ENCODE results near the gene ZFAND2B. TPM values are rescaled to one million over a fixed set of nuclear protein-coding genes. Genes with fewer than 3 reads are reported as not detected.

Gene ZFAND2B
- total RNA-seq, 2 donors from 2014 or later = 36.9 to 43.3 TPM

- Histone ChIP-seq H3K27me3 (no peaks in the 10 kb centered on the region), H3K27ac (peak overlapping the region; percentile 80 to 96 (median 94)), H3K9me3 (no peaks in the 10 kb centered on the region), H3K4me3 (no peak overlapping the region), H3K36me3 (replicated peaks in 1 of 2; ENCODE audit: insufficient read depth in 1 of 2, low read depth in 2 of 2) (peaks cover 0 to 2% of the 10 kb centered on the region in 2 donors), H3K4me1 (peaks cover 80% of the 10 kb centered on the region)
- 85 to 89% methylated on average over 12 to 17 of the region's 17 CpGs for WGBS, 2 donors
- TF ChIP-seq CTCF (IDR thresholded peaks at IDR 0.05) (no peak), POLR2A (IDR thresholded peaks at IDR 0.05) (no peak)
- ATAC-seq = no peak
- intact Hi-C loops (cut with DNase I) = no loop called here
- peak in 1 of 4 donors; percentile 32 for DNase-seq
These were observed 41.4 kb downstream of the ZFAND2B start for GRCh38 chr2:219247678-219248642.

- Histone ChIP-seq H3K4me1 (peaks cover 87% of the 10 kb centered on the region), H3K9me3 (no peaks in the 10 kb centered on the region)
These were observed 42.2 kb downstream of the ZFAND2B start for GRCh38 chr2:219248845-219249202.

GRCh38 chr2:219249203-219249980 lies 42.8 kb downstream of the ZFAND2B start:
- 2 to 9% methylated on average over 5 to 7 of the region's 7 CpGs for WGBS, 2 donors
- intact Hi-C loops (cut with DNase I) = no loop called here
- peak in 1 of 7 experiments; percentile 6 for TF ChIP-seq CTCF (IDR thresholded peaks at IDR 0.05)
- TF ChIP-seq POLR2A (IDR thresholded peaks at IDR 0.05) = peak; percentile 31 to 65 (median 61)
- Histone ChIP-seq H3K9me3 (no peaks in the 10 kb centered on the region), H3K27ac (peak overlapping the region; percentile 80 to 96 (median 94)), H3K4me1 (peaks cover 87% of the 10 kb centered on the region), H3K4me3 (no peak overlapping the region), H3K36me3 (replicated peaks in 1 of 2; ENCODE audit: insufficient read depth in 1 of 2, low read depth in 2 of 2) (peaks cover 0 to 2% of the 10 kb centered on the region in 2 donors), H3K27me3 (no peaks in the 10 kb centered on the region)
- ATAC-seq = peak; percentile 74
- peak; percentile 86 to 93 (median 90) for DNase-seq

More at GRCh38 chr2:219248845-219249202, 42.2 kb downstream of the ZFAND2B start:
- no peak for ATAC-seq
- Histone ChIP-seq H3K27me3 (no peaks in the 10 kb centered on the region), H3K36me3 (replicated peaks in 1 of 2; ENCODE audit: insufficient read depth in 1 of 2, low read depth in 2 of 2) (peaks cover 0 to 2% of the 10 kb centered on the region in 2 donors), H3K4me3 (no peak overlapping the region), H3K27ac (peak overlapping the region; percentile 80 to 96 (median 94))
- intact Hi-C loops (cut with DNase I) = no loop called here
- TF ChIP-seq POLR2A (IDR thresholded peaks at IDR 0.05) (no peak), CTCF (IDR thresholded peaks at IDR 0.05) (no peak)
- WGBS, 2 donors = 65 to 83% methylated on average over 2 of the region's 2 CpGs
- DNase-seq = no peak

- Histone ChIP-seq H3K27me3 (no peaks in the 10 kb centered on the region), H3K36me3 (replicated peaks in 1 of 2; ENCODE audit: insufficient read depth in 1 of 2, low read depth in 2 of 2) (peaks cover 0 to 2% of the 10 kb centered on the region in 2 donors), H3K4me3 (no peak overlapping the region), H3K9me3 (no peaks in the 10 kb centered on the region), H3K27ac (peak overlapping the region; percentile 80 to 96 (median 94)), H3K4me1 (peaks cover 87% of the 10 kb centered on the region)
- DNase-seq (no peak), ATAC-seq (no peak)
- no peak for TF ChIP-seq POLR2A (IDR thresholded peaks at IDR 0.05)
- TF ChIP-seq CTCF (IDR thresholded peaks at IDR 0.05) = no peak
- intact Hi-C loops (cut with DNase I) = no loop called here
- 77 to 80% methylated on average over 20 to 22 of the region's 22 CpGs for WGBS, 2 donors
These were observed 43.6 kb downstream of the ZFAND2B start for GRCh38 chr2:219250049-219250781.
